ENCODE results near the gene QPCT.
"Not testable (repeated sequence)": the region's sequence is repeated elsewhere in the genome, so short reads cannot be mapped to it uniquely, and the experiment has no call there.

QPCT gene

DNA sequence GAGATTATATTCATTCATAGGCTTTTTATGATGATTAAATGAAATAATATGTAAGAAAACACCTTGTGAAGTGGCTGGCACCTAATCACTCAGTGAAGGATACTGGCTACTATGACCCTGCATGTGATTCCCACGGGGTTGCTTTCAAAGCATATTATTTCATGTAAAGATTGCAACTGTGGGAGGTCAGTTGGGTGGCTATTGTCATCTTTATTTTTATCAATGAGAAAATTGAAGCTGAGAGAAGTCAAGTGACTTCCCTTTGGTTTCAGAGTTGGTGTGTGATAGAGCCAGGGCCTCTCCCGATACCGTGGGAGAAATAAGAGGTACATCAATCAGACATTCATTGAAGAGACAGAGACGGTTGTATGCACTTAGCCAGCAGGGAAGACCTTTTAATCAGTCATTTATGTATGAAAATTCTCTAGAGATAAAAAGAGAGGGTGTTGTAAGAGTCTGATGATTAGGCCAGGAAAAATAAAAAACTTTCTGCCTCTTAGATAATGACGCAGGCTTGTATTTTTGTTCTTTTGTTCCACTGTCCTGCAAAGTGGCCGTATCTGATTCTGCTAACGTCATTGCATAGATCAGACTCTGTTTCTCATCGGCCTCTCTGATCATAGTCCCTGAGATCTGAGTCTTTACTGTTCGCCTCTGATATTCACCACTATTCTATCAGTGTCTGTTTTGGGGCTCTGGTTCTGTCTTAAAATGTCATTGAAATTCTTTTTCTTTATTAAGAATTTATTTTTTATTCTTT, 50.5 kb downstream of the QPCT start:
- no peak for DNase-seq

DNA sequence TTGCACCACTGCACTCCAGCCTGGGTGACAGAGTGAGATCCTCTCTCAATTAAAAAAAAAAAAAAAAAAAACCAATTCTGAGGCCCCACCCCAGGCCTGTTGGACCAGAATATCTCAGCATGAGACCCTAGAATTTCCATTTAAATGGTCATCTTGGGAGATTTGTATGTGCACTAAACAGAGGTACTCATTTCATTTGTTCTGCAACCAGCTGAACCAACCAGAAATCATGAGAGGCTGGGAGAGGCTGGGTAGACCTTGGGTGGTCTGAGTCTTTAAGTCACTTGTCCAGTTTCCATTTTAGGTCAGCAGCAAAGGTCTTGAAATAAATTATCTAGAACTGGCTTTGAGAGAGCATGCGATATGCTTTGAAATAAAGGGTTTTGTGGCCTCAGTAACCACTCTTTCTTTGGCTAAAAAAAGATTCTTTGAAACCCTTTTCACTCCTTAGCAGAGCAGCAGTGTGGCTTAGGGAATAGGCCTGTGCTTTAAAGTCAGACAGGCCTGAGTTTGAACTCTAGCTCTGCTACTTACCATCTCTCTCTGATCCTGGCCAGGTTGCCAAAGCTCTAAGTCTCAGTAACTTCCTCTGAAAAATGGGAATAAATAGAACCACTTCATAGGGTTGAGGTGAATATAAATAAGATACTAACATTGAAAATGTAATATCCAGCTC, 52.6 kb downstream of the QPCT start:
- DNase-seq, result no peak

DNA sequence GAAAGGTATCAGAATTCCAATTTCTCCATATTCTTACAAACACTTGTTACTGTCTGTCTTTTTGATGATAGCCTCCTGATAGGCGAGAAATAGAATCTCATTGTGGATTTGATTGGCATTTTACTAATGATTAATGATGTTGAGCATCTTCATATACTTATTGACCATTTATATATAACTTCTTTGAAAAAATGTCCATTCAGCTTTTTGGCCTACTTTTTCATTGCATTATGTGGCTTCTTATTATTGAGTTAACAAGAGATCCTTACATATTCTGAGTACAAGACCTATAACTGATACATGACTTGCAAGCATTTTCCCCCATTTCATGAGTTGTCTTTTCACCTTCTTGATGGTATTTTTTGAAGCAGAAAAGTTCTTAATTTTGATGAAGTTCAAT, 54.6 kb downstream of the QPCT start:
- no peak for DNase-seq

DNA sequence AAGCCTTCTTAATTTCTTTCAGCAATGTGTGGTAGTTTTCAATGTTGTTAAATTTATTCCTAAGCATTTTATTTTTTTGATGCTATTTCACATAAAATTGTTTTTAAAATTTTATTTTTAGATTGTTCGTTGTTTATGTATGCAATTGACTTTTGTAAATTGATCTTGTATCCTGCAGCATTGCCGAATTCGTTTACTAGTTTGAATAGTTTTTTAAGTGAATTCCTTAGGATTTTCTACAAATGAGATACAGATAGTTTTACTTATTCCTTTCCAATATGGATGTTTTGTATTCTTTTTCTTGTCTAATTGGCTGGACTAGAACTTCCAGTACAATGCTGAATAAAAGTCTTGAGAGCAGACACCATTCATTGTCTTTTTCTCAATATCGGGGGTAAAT, 55.6 kb downstream of the QPCT start:
- no peak for DNase-seq

DNA sequence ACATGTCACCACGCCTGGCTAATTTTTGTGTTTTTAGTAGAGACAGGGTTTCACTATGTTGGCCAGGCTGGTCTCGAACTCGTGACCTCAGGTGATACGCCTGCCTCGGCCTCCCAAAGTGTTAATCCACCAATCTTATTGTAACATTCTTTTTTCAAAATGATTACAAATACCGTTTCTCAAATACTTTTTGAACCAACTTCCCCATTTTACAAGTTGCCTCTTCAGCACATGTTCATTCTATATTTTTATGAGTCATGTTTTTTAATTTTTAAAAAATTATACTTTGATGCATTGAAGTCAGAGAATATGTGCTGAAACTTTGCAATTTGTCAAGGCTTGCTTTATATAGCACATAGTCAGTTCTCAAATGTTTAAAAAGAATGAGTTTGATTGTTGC, 58.2 kb downstream of the QPCT start:
- no peak for DNase-seq

DNA sequence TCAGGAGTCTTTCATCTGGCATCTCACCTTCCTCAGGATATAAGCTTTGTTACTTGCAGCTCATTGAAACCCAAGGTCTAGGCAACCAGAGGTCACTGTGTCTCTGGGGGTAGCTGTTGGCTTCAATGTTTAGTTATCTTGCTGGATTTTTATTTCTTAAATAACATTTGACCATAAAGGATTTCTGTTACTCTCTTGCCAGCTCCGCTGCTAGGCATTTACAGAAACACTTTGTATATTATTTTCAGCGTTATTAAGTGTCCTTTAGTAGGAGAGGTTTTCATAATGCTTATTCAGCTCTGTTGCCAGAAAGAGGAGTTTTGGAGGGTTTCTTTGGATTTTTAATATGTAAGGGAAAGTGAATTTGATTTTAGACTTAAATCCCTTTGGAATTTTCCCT, 61.4 kb downstream of the QPCT start:
- DNase-seq, result no peak

DNA sequence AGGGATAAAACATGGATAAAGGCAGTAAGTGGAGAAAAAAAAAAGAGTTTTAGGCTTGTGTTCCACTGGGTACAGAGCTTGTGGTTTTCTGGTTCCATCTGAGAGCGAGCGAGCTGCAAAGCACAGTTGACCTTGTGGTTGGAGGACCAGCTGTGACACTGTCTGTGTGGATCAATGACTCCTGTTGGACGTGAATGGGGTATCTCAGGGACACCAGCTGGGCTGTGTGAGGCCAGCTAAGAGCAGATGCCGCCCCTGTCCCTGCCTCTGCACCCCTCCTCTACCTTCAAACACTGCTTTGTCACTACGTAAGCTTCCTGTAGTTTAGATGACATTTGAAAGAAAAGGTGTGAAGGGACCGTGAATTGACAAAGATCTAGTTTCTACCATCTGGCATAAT, 67.8 kb downstream of the QPCT start:
- DNase-seq, result no peak

DNA sequence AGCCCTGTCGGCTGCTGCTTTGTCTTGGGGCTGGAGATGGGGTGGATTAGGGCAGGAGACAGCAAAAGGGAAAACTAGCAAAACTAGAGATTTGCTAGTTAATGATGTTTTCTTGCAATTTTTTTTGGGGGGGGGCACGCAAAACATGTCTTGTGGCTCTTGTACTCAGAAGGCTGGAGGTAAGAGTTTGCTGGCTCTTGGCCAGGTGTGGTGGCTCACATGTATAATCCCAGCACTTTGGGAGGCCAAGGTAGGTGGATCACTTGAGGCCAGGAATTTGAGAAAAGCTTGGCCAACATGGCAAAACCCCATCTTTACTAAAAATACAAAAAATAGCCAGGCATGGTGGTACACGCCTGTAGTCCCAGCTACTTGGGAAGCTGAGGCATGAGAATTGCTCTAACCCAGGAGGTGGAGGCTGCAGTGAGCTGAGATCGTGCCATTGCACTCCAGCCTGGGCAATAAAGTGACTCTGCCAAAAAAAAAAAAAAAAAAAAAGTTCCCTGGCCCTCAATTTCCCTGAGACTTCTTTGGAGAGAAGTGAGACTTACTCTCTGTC, 69.6 kb downstream of the QPCT start:
- DNase-seq, result not testable (repeated sequence)

DNA sequence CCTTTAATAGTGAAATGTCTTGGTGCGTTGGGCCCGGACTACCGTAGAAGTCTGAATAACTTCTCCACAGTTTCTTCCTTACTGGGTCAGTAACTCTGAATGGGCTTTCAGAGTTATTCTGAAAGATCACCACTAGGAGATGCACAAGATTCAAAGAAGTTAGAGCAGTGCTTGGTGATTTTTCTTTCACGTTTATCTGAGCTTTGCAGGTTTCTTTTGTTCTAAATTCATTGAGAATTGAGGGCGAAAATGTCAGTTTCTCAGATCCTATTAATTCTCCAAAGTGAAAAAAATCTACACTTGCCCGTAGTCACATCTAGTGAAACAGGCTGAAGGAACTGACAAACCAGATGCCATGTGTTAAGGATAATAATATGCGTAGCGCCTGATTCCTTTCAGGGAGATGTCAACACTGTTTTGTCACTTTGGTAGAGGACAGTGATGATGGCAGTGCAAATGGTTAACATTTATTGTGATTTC, 70.1 kb downstream of the QPCT start:
- no peak for DNase-seq

DNA sequence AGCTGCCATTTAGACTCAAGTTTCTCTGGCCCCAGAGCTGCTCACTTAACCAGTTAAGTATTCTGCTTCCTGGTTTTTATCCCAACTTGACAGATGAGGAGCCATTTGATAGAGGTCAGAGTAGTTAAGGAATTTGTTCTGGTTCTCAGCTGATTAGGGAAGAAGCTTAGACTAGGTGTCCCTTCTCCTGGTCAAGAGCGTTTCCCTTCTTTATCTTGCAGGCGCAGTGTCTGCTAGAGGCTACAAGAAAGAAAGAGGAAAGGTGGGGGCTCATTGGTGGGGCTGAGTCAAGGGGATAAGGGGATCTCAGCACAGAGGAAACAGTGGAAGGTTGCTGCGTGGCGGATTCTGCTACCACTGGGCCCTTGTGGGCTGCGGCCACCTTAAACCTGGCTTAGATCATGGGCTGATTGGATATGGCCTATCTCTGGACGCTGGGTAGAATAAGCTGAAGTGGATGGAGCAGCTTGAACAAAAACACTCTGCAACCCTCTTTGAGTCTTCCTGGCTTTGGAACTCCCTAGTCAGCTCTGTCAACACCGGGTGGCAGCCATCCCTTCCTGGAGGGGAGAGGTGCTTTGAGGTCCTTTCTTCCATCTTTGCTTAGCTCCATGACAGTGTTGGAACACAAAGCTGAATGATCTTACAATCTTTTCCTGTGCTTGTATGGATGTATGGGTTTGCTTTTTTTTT, 70.8 kb downstream of the QPCT start:
- DNase-seq, result no peak

DNA sequence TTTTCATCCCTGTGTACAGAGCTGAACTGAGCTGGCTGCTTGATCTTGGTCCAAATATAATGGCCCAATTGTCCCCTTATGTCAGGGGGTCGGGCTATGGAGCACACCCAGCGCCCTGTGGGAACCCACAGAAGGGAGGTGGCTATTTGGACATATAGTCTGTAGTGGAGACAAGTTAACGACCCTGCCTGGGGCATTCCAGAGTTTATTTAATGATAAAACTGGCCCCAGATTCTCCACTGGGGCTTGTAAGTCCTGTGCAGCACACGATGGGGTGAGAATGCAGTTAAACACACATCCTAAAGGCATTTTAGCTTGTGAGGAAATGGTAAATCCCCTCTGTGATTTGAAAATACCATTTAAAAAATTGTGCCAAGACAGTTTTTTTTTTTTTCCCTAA, 72.9 kb downstream of the QPCT start:
- no peak for DNase-seq

DNA sequence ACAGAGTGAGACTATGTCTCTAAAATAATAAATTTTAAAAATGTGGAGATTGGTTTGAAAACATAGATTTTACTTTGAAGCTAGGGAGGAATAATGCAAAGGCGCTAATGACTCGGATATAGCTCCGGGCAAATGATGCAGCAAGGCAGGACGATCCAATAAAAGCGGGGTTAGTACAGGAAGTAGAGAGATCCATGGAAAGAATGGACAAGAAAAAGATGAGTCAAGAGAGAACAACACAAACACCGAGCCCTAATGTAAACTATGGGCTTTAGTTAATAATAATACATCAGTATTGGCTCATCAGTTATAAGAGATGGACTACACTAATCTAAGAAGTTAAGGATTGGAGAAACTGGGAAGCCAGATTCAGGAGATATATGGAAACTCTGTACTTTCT, 74.5 kb downstream of the QPCT start:
- no peak for DNase-seq

DNA sequence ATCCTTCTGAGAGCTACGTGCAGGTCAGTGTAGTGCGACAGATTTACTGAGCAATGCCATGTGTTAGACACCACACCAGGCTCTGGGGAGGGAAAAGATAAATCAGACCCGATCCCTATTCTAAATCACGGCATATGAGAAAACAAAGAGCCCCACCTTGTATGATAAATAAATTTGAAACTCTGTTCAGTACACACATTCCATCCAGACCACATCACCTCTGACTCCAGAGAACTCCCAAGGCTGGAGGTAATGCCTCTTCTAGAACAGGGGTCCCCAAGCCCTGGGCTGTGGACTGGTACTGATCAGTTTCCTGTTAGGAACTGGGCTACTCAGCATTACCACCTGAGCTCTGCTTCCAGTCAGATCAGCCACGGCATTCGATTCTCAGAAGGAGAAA, 77.3 kb downstream of the QPCT start:
- DNase-seq, result no peak

DNA sequence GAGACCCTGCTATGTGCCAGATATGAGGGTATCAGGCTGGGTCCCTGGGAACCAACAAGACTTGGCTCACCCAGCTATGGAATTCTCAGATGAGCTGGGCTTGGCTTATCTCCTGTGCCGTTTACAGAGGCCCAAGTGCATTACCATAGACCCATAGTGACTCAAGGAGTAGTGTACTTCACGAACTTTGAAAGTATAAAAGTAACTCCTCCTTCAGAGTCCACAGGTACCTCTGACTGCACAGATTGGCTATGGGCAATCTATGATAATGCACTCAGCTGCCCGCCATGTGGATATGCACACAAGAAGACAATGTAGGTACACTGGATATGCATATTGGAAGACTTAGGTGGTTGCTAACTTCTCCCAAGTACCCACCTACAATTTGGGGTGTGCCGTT, 78.4 kb downstream of the QPCT start:
- no peak for DNase-seq

Data from effector CD4-positive, alpha-beta T cell (primary cell).